ENCODE data around the gene MDGA2. TPM values are rescaled to one million over a fixed set of nuclear protein-coding genes. Genes with fewer than 3 reads are reported as not detected.

MDGA2 gene
- total and polyA plus RNA-seq, 2 of the 13 experiments (the other 11 are each of a cell fraction or from before 2014, with no cell fraction given) = not detected

GRCh38 chr14:46964378-46964777 lies 711.0 kb downstream of the MDGA2 start:
- 2% methylated on average over 3 of the region's 3 CpGs for WGBS (ENCODE audit: low lambda C conversion rate)
- no peak for ATAC-seq
- in situ Hi-C loops (cut with HindIII; ENCODE audit: extremely low pct_ligation_motif_present, low pct_unique_long_range_greater_than_20kb) = no loop called here

More at GRCh38 chr14:46964378-46964777, 711.0 kb downstream of the MDGA2 start:
- H3K27ac ChIP-seq (ENCODE audit: extremely low read length, insufficient read depth, low read length) = no peak overlapping the region
- intact Hi-C loops (cut with micrococcal nuclease; ENCODE audit: unreplicated experiment) = no loop called here
- ChIA-PET POLR2A (no interaction called here), CTCF (ENCODE audit: low intra/inter-chr PET ratio, low total read pairs) (no interaction called here)
- DNase-seq (ENCODE audit: low spot score) (no peak), FAIRE-seq (no peak)
- H3K9me3 ChIP-seq (ENCODE audit: low read length) = peaks cover 4% of the 10 kb centered on the region; the same call in 1 of the 2 replicates
- H3K36me3 ChIP-seq (replicated peaks in 1 of 2; ENCODE audit: control insufficient read depth in 1 of 2, insufficient read depth in 2 of 2, low read length in 2 of 2) = no peaks in the 10 kb centered on the region
- H3K4me1 ChIP-seq (ENCODE audit: insufficient read depth, low read length) = no peaks in the 10 kb centered on the region
- H3K4me2 ChIP-seq (ENCODE audit: low read depth, low read length) = no peak overlapping the region
- no peak overlapping the region for H3K9ac ChIP-seq (ENCODE audit: insufficient read depth, low read depth, low read length)
- H3K79me2 ChIP-seq (ENCODE audit: insufficient read depth, low read length) = no peaks in the 10 kb centered on the region
- TF ChIP-seq ZNF543 (CRISPR knock-in tag; IDR thresholded peaks at IDR 0.05) = no peak
- TF ChIP-seq ZNF441 (CRISPR knock-in tag; IDR thresholded peaks at IDR 0.05; ENCODE audit: borderline replicate concordance) = no peak
- no peak for TF ChIP-seq MYPOP (CRISPR knock-in tag; IDR thresholded peaks at IDR 0.05)
- TF ChIP-seq ZNF784 (CRISPR knock-in tag; IDR thresholded peaks at IDR 0.05; ENCODE audit: borderline replicate concordance) = no peak
- no peak for TF ChIP-seq ZC3H4 (CRISPR knock-in tag; IDR thresholded peaks at IDR 0.05; ENCODE audit: borderline replicate concordance)
- TF ChIP-seq ZNF407 (CRISPR knock-in tag; IDR thresholded peaks at IDR 0.05; ENCODE audit: not compliant biosample characterization) = no peak
- TF ChIP-seq HHEX (CRISPR knock-in tag; IDR thresholded peaks at IDR 0.05) = no peak
- no peak for TF ChIP-seq ZNF670 (CRISPR knock-in tag; IDR thresholded peaks at IDR 0.05; ENCODE audit: borderline replicate concordance)
- TF ChIP-seq ZNF773 (CRISPR knock-in tag; IDR thresholded peaks at IDR 0.05; ENCODE audit: borderline replicate concordance) = no peak
- TF ChIP-seq ZSCAN31 (CRISPR knock-in tag; IDR thresholded peaks at IDR 0.05; ENCODE audit: low read depth) = no peak
- no peak for TF ChIP-seq MAX (IDR thresholded peaks at IDR 0.05)
- no peak for TF ChIP-seq KDM5B (CRISPR knock-in tag; IDR thresholded peaks at IDR 0.05; ENCODE audit: borderline replicate concordance)
- H4K20me1 ChIP-seq (ENCODE audit: insufficient read depth, low read length) = no peaks in the 10 kb centered on the region
- no peaks in the 10 kb centered on the region for H3K27me3 ChIP-seq (ENCODE audit: control insufficient read depth in 1 of 2, insufficient read depth in 2 of 2, low read length in 2 of 2)
- H2AFZ ChIP-seq (ENCODE audit: low read length) = no peak overlapping the region
- no TSS peak for BruUV-seq (replicated peaks)
- no peak overlapping the region for H3K4me3 ChIP-seq (replicated peaks in 1 of 3; ENCODE audit: insufficient read depth in 1 of 3, low read depth in 2 of 3, low read length in 3 of 3)

Measured in HepG2 (cell line).